ENCODE measurements around the gene NOXA1. TPM values are rescaled to one million over a fixed set of nuclear protein-coding genes. Genes with fewer than 3 reads are reported as not detected.

The NOXA1 gene
- total RNA-seq, 2 experiments from 2014 or later = 1.0 to 1.2 TPM

DNA sequence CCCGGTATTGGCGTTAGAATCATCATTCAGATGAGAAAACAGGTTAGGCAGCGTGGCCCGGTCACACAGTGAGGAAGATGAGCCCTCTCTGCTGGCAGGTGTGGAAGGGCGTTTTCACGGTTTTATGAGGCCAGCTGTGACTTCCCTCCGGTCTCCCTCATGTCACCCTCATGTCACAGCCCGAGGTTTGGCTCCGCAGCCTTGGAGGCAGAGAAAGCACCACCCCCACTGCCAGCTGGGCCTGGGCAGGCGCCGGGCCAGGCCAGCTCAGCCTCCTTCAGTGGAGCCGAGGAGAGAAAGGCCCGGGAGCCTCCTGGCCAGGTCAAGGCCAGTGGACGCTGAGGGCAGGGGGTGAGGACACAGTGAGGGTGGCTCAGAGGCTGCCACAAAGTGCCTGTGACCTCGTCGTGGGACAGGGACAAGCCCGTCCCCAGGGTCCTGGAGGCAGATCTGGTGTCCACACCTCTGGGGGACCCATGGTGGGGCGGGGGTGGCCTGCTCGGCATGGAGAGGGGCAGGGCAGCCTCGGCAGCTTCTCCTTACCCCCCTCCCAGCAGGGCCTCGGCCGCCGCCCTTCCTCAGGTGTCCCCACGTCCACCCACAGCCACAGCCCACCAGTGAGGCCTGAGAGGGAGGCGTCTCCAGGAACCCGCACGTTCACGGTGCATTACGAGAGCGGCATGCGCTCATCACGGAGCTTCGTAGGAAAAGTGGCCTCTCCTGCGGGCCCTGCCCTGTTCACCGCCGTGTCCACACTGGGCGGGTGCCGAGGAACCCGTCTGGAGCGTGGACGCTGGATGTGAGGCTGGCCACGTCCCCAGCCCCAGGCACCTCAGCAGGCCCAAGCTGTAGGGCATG is 32.4 kb upstream of the NOXA1 start:
- no peaks in the 10 kb centered on the region for H3K9me3 Mint-ChIP-seq
- no peak overlapping the region for H3K27ac Mint-ChIP-seq
- H3K4me3 Mint-ChIP-seq = no peak overlapping the region
- no peaks in the 10 kb centered on the region for H3K27me3 Mint-ChIP-seq (ENCODE audit: low read depth)
- intact Hi-C loops (cut with micrococcal nuclease) = no loop called here
- peaks cover 20% of the 10 kb centered on the region for H3K4me1 Mint-ChIP-seq (ENCODE audit: low read depth)
- no peaks in the 10 kb centered on the region for H3K36me3 Mint-ChIP-seq (ENCODE audit: low read depth)
- no peak for DNase-seq
- CTCF ChIA-PET = no interaction called here

DNA sequence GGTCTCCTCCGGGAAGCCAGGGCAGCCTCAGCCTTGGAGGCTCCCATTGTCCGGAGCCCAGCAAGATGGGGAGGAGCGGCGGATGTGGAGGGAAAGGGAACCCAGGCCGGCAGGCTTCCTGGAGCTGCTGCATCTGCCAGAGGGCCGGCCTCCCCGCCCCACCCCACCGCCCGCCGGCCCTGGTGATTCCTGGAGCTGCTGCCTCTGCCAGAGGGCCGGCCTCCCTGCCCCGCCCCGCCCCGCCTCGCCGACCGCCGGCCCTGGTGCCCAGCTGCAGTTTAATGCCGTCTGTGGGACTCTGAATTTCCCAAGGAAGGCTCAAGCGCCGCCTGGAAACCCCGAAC is 31.8 kb upstream of the NOXA1 start:
- DNase-seq = no peak
- CTCF ChIA-PET = no interaction called here
- no peaks in the 10 kb centered on the region for H3K9me3 Mint-ChIP-seq
- H3K4me1 Mint-ChIP-seq (ENCODE audit: low read depth) = peaks cover 17% of the 10 kb centered on the region
- H3K27me3 Mint-ChIP-seq (ENCODE audit: low read depth) = no peaks in the 10 kb centered on the region
- H3K36me3 Mint-ChIP-seq (ENCODE audit: low read depth) = no peaks in the 10 kb centered on the region
- H3K4me3 Mint-ChIP-seq = no peak overlapping the region
- H3K27ac Mint-ChIP-seq = no peak overlapping the region
- intact Hi-C loops (cut with micrococcal nuclease) = no loop called here

DNA sequence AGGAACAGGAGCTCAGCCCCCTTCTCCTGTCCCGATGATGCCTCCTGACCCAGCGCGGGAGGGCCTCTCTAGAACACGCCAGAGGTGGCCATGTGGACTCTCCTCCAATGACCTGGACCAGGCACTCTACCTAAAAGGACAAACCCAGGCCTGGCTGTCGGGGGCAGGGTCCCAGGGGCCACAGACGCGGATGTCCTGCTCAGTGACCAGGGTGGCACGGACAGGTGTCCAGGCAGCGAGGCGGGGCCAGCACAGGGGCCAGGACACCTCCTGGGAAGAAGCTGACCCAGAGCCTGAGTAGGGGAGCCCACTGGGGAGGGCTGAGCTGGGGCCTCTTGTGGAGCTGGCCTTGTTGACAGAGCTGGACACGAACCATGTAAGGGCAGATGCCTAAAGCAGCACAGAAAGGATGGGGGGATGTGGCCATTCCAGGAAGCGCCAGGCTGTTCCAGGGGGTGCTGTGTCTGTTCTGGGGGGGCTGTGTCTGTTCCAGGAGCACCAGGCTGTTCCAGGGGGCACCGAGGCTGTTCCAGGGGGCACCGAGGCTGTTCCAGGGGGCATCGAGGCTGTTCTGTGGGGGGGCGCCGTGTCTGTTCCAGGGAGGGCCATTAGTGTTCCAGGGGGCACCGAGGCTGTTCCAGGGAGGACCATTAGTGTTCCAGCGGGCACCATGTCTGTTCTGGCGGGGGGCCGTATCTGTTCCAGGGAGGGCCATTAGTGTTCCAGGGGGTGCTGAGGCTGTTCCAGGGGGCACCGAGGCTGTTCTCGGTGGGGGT is 30.8 kb upstream of the NOXA1 start:
- no peaks in the 10 kb centered on the region for H3K27me3 Mint-ChIP-seq (ENCODE audit: low read depth)
- CTCF ChIA-PET = no interaction called here
- intact Hi-C loops (cut with micrococcal nuclease) = no loop called here
- no peak for DNase-seq
- no peak overlapping the region for H3K4me3 Mint-ChIP-seq
- no peaks in the 10 kb centered on the region for H3K36me3 Mint-ChIP-seq (ENCODE audit: low read depth)
- H3K9me3 Mint-ChIP-seq = no peaks in the 10 kb centered on the region
- H3K4me1 Mint-ChIP-seq (ENCODE audit: low read depth) = peaks cover 15% of the 10 kb centered on the region
- no peak overlapping the region for H3K27ac Mint-ChIP-seq

DNA sequence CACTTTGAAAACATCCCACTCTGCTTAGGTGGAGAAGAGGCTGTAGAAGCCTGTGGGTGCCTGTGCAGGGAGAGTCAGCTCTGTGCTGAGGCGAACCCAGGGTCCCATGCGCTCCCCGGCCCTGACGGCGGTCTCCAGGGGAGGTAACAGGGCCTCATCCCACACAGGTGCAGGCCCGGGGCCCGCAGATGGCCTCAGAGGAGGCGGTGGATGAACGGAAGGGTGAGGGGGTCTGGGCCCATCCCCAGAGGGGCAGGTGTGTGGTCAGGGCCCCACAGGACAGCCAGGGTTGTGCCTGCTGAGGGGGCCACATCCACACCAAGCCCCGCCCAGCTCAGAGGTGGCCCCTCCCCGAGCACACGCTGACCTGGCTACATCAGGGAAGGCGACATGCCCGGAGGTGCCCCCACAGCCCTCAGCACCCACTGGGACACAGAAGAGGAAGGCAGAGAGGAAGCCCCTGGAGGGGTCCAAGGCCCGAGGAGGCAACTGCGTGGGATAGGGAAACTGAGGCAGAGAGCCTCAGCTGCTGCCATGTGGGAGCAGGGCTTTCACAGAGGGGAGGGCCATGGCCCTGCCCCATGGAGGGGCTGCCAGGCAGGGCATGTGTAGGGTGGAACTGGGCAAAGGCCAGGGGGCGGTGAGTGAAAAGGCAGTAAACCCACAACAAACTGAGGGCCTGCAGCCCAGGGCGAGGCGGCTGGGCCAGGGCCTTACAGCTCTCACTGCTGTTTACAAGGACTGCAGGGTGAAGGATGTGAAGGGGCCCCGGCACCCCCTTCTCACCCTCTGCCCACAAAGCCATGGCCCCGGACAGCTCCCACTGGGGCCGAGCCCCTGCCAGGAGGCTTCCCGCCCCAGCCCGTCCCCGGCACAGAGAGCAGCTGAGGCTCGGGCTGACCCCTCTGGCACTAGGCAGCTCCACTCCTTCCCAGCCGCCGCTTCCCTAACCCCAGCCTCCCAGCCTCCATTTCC is 29.7 kb upstream of the NOXA1 start:
- no peaks in the 10 kb centered on the region for H3K36me3 Mint-ChIP-seq (ENCODE audit: low read depth)
- intact Hi-C loops (cut with micrococcal nuclease) = no loop called here
- H3K4me1 Mint-ChIP-seq (ENCODE audit: low read depth) = peaks cover 16% of the 10 kb centered on the region
- H3K9me3 Mint-ChIP-seq = no peaks in the 10 kb centered on the region
- no peak for DNase-seq
- H3K27ac Mint-ChIP-seq = no peak overlapping the region
- CTCF ChIA-PET = no interaction called here
- no peaks in the 10 kb centered on the region for H3K27me3 Mint-ChIP-seq (ENCODE audit: low read depth)
- no peak overlapping the region for H3K4me3 Mint-ChIP-seq

DNA sequence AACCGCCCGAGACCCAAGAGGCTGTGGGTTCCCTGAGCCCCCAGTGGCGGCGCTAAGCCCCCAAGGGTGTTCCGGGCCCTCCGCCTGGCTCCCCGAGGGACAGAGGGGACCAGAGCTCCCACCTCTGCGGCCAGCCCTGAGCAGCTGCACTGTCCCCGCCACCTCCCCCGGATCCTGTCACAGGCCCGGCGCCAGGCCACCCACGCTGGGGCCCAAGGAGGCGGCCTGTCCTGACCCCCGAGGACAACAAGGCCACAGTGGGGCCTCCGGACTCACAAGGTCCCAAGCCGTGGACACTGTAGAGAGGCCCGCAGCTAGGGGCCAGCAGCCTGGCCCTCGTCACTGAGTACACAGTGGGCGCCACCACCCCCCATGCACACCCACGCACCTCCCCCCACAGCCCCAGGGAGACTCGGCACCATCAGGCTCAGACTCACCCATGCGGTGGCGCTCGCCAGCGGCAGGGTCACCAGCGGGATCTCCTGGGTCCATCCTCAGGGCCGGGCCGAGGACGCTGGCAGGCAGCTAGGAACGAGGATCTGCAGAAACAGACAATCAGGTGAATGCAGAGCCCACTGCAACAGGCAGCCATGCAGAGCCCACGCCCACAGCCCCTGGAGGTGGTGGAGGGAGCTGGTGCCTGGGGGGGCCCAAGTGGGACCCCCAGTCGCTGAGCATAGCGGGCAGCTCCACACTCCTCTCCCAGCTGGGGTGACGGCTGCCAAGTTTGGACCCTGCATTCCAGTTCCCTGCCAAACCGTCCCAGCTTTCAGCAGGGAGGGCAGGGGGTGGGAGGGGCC is 28.1 kb upstream of the NOXA1 start:
- Mint-ChIP-seq H3K27me3 (ENCODE audit: low read depth) (no peaks in the 10 kb centered on the region), H3K27ac (no peak overlapping the region), H3K36me3 (ENCODE audit: low read depth) (peaks cover 3% of the 10 kb centered on the region), H3K4me3 (no peak overlapping the region), H3K9me3 (no peaks in the 10 kb centered on the region), H3K4me1 (ENCODE audit: low read depth) (peaks cover 21% of the 10 kb centered on the region)
- CTCF ChIA-PET = no interaction called here
- intact Hi-C loops (cut with micrococcal nuclease) = no loop called here
- DNase-seq = no peak

DNA sequence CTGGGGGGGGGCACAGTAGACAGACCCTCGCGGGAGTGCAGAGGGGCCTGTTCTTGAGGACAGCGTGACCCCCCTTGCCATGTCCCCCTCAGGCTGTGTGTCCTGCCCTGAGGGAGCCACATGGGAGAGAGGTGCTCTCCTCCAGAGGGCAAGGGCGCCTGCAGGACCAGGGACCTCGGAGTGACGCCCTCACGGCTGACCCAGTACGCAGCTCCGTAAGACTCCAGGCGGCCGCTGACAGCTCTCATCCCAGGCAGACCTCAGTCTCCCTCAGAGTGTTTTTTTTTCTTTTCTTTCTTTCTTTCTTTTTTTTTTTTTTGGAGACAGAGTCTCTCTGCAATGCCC is 27.6 kb upstream of the NOXA1 start:
- Mint-ChIP-seq H3K4me3 (no peak overlapping the region), H3K36me3 (ENCODE audit: low read depth) (peaks cover 3% of the 10 kb centered on the region), H3K9me3 (no peaks in the 10 kb centered on the region), H3K27ac (no peak overlapping the region), H3K27me3 (ENCODE audit: low read depth) (no peaks in the 10 kb centered on the region), H3K4me1 (ENCODE audit: low read depth) (peaks cover 21% of the 10 kb centered on the region)
- CTCF ChIA-PET = no interaction called here
- no peak for DNase-seq
- intact Hi-C loops (cut with micrococcal nuclease) = loop anchor here (2.0 kb wide), 1 partner anchor 15 kb away; no protein-coding TSS in a partner anchor

DNA sequence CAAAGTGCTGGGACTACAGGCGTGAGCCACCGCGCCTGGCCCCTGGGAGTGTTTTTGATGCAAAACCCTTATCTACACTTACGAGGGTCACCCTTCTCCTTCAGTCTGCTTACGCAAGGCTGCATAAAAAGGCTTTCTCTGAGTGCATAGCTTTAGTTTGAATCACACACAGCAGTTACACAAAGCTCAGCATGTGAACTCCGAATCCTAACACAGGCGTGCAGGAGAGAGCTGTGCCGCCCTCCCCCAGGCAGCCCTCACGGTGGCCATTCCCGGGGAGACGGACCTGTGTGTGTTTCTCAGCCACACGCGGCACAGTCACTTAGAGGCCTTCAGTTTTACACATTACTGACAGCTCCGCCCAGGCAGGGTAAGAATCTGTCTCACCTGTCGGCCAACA is 27.0 kb upstream of the NOXA1 start:
- Mint-ChIP-seq H3K27me3 (ENCODE audit: low read depth) (no peaks in the 10 kb centered on the region), H3K27ac (no peak overlapping the region), H3K4me1 (ENCODE audit: low read depth) (peaks cover 21% of the 10 kb centered on the region), H3K4me3 (no peak overlapping the region), H3K9me3 (no peaks in the 10 kb centered on the region), H3K36me3 (ENCODE audit: low read depth) (peaks cover 3% of the 10 kb centered on the region)
- no peak for DNase-seq
- intact Hi-C loops (cut with micrococcal nuclease) = loop anchor here (2.0 kb wide), 1 partner anchor 15 kb away; no protein-coding TSS in a partner anchor
- CTCF ChIA-PET = no interaction called here

DNA sequence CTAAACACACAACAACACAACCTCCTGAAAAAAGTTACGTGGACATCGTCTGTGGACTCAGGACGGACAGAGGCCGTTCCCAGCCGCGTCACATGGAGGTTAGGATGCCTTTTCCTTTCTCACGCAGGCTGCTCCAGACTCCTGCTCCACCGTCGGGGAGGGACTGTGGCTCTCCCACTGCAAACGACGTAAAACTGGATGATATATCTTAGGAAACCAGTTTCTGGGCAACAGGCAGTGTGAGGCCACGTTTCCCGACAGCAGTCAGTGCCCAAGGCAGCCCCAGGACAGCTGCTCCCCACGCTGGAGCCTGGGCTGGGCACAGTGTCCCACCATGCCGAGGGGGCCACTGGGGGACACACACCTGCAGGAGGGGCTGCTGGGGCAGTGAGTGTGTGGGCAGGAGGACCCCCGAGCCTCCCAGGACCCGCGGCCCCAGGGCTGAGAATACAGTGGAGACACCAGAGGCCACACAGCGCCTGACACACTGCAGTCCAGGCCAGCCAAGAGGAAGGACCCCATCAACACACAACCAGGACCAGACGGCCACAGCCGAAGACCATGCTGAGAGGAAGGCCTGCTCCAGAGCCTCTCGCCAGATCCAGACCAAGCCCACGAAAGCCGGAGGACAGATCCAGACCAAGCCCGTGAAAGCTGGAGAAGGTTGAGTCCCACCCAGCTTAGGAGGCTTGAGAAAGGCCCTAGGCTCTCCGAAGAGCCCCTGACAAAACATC is 26.4 kb upstream of the NOXA1 start:
- no peak for DNase-seq
- H3K27ac Mint-ChIP-seq = no peak overlapping the region

DNA sequence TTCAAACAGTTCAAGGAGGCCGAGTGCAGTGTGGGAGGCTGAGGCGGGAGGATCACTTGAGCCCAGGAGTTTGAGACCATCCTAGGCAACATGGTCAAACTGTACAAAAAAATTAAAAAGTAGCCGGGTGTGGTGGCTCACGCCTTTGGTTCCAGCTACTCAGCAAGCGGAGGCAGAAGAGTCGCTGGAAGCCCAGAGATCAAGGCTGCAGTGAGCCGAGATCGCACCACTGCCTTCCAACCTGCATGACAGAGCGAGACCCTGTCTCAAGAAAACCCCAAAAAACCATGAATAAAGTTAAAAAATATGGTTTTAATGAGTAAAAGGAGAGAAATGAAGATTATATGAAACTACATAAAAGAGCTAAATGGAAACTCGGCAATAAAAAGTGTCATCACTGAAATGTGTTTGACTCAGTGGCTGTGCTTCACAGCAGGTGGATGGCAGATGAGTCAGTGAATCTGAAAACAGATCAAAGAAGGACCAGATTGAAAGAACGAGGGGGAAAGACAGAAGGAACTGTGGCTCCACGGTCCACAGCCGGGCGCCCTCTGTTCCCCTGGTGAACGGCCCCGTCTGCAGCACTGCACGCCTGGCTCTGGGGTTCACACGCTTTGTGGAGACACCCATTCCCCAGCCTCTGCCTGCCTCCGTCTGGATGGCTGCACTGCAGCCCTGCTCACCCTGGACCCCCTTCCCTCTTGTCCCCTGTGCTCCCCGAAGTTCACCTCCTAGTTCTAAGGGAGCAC is 25.3 kb upstream of the NOXA1 start:
- intact Hi-C loops (cut with micrococcal nuclease) = loop anchor here (2.0 kb wide), 1 partner anchor 13 kb away; no protein-coding TSS in a partner anchor
- CTCF ChIA-PET = interaction anchor here (0.6 kb wide), 1 partner anchor 479 kb away, joined by 3 read pairs; no protein-coding TSS in a partner anchor
- no peaks in the 10 kb centered on the region for H3K27me3 Mint-ChIP-seq (ENCODE audit: low read depth)
- peaks cover 3% of the 10 kb centered on the region for H3K36me3 Mint-ChIP-seq (ENCODE audit: low read depth)
- peak overlapping the region; percentile 67 for H3K27ac Mint-ChIP-seq
- peak; percentile 77 for DNase-seq
- H3K4me1 Mint-ChIP-seq (ENCODE audit: low read depth) = peaks cover 21% of the 10 kb centered on the region
- no peaks in the 10 kb centered on the region for H3K9me3 Mint-ChIP-seq
- H3K4me3 Mint-ChIP-seq = no peak overlapping the region

More for the DNA sequence above, 26.4 kb upstream of the NOXA1 start:
- Mint-ChIP-seq H3K4me3 (no peak overlapping the region), H3K4me1 (ENCODE audit: low read depth) (peaks cover 21% of the 10 kb centered on the region), H3K27me3 (ENCODE audit: low read depth) (no peaks in the 10 kb centered on the region), H3K9me3 (no peaks in the 10 kb centered on the region), H3K36me3 (ENCODE audit: low read depth) (peaks cover 3% of the 10 kb centered on the region)
- CTCF ChIA-PET = interaction anchor here (0.6 kb wide), 1 partner anchor 478 kb away, joined by 3 read pairs; no protein-coding TSS in a partner anchor
- intact Hi-C loops (cut with micrococcal nuclease) = loop anchor here (2.0 kb wide), 1 partner anchor 14 kb away; no protein-coding TSS in a partner anchor

DNA sequence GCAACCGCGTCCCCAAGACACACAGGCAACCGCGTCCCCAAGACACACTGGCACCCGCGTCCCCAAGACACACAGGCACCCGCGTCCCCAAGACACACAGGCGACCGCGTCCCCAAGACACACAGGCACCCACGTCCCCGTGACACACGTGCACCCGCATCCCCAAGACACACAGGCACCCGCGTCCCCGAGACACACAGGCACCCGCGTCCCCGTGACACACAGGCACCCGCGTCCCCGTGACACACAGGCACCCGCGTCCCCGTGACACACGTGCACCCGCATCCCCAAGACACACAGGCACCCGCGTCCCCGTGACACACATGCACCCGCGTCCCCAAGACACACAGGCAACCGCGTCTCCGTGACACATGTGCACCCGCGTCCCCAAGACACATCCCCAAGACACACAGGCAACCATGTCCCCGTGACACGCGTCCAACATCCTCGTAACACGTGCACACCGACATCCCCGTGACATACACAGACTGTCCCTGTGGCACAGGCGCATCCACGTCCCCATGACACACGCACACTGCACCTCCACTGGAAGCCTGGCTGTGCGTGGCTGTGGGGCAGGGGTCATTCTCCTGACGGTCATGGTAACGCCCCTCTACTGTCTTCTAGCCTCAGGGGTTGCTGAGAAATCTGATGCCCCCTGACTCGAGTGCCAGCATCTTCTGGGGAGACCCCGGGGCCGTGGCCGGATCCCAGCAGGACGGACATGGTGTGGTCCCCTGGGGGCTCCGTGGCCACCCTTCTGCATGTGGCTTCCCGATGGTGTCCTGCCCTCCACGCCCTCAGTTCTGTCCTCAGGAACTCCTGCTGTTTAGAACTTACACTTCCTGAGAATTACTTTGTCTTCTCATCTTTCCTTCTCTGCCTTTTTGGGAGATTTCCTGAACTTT is 24.4 kb upstream of the NOXA1 start:
- intact Hi-C loops (cut with micrococcal nuclease) = no loop called here
- Mint-ChIP-seq H3K27ac (no peak overlapping the region), H3K36me3 (ENCODE audit: low read depth) (peaks cover 3% of the 10 kb centered on the region), H3K4me3 (no peak overlapping the region), H3K27me3 (ENCODE audit: low read depth) (no peaks in the 10 kb centered on the region), H3K9me3 (no peaks in the 10 kb centered on the region), H3K4me1 (ENCODE audit: low read depth) (peaks cover 21% of the 10 kb centered on the region)
- CTCF ChIA-PET = no interaction called here
- DNase-seq = no peak
